ENCODE measurements around the gene N4BP2L2.
A peak's percentile ranks its signal among the peaks of the same experiment; 100 is the strongest.

N4BP2L2 gene

GRCh38 chr13:32428581-32429432 is 109.8 kb downstream of the N4BP2L2 start:
- H3K9ac ChIP-seq (ENCODE audit: low read length) = peak overlapping the region; percentile 88
- H3K4me1 ChIP-seq (ENCODE audit: control insufficient read depth, insufficient read depth, low read length) = no peaks in the 10 kb centered on the region
- peak overlapping the region; percentile 79 for H3K4me3 ChIP-seq (ENCODE audit: low read length)
- H3K9me3 ChIP-seq (ENCODE audit: control insufficient read depth, low read length) = no peaks in the 10 kb centered on the region
- H3K36me3 ChIP-seq (ENCODE audit: control insufficient read depth, insufficient read depth, low read length) = no peaks in the 10 kb centered on the region
- no peaks in the 10 kb centered on the region for H3K27me3 ChIP-seq (ENCODE audit: control insufficient read depth, insufficient read depth, low read length)

GRCh38 chr13:32427852-32428580 is 110.6 kb downstream of the N4BP2L2 start, which contains the start of gene N4BP2L1:
Gene N4BP2L1, minus strand, starts transcription at chr13:32428130. Its CDS starts 48 bp downstream, at chr13:32428082.
- H3K36me3 ChIP-seq (ENCODE audit: control insufficient read depth, insufficient read depth, low read length) = no peaks in the 10 kb centered on the region
- no peaks in the 10 kb centered on the region for H3K4me1 ChIP-seq (ENCODE audit: control insufficient read depth, insufficient read depth, low read length)
- no peaks in the 10 kb centered on the region for H3K9me3 ChIP-seq (ENCODE audit: control insufficient read depth, low read length)
- peak within 1 kb of the TSS; percentile 79 for H3K4me3 ChIP-seq (ENCODE audit: low read length)
- no peaks in the 10 kb centered on the region for H3K27me3 ChIP-seq (ENCODE audit: control insufficient read depth, insufficient read depth, low read length)
- peak within 1 kb of the TSS; percentile 88 for H3K9ac ChIP-seq (ENCODE audit: low read length)

GRCh38 chr13:32426990-32427851 is 111.4 kb downstream of the N4BP2L2 start:
- Histone ChIP-seq H3K27me3 (ENCODE audit: control insufficient read depth, insufficient read depth, low read length) (no peaks in the 10 kb centered on the region), H3K9me3 (ENCODE audit: control insufficient read depth, low read length) (no peaks in the 10 kb centered on the region), H3K9ac (ENCODE audit: low read length) (peak overlapping the region; percentile 88), H3K36me3 (ENCODE audit: control insufficient read depth, insufficient read depth, low read length) (no peaks in the 10 kb centered on the region), H3K4me1 (ENCODE audit: control insufficient read depth, insufficient read depth, low read length) (no peaks in the 10 kb centered on the region), H3K4me3 (ENCODE audit: low read length) (peak overlapping the region; percentile 79)

- no peaks in the 10 kb centered on the region for H3K9me3 ChIP-seq (ENCODE audit: control insufficient read depth, low read length)
- peak overlapping the region; percentile 62 for H3K9ac ChIP-seq (ENCODE audit: low read length)
- H3K27me3 ChIP-seq (ENCODE audit: control insufficient read depth, insufficient read depth, low read length) = no peaks in the 10 kb centered on the region
- no peaks in the 10 kb centered on the region for H3K36me3 ChIP-seq (ENCODE audit: control insufficient read depth, insufficient read depth, low read length)
- H3K4me1 ChIP-seq (ENCODE audit: control insufficient read depth, insufficient read depth, low read length) = no peaks in the 10 kb centered on the region
- peak overlapping the region; percentile 45 for H3K4me3 ChIP-seq (ENCODE audit: low read length)
These were observed 112.2 kb downstream of the N4BP2L2 start for GRCh38 chr13:32426191-32426989.

GRCh38 chr13:32425158-32425557 is 113.4 kb downstream of the N4BP2L2 start:
- Histone ChIP-seq H3K9ac (ENCODE audit: low read length) (no peak overlapping the region), H3K9me3 (ENCODE audit: control insufficient read depth, low read length) (no peaks in the 10 kb centered on the region), H3K36me3 (ENCODE audit: control insufficient read depth, insufficient read depth, low read length) (no peaks in the 10 kb centered on the region), H3K4me1 (ENCODE audit: control insufficient read depth, insufficient read depth, low read length) (no peaks in the 10 kb centered on the region), H3K4me3 (ENCODE audit: low read length) (no peak overlapping the region), H3K27me3 (ENCODE audit: control insufficient read depth, insufficient read depth, low read length) (no peaks in the 10 kb centered on the region)

GRCh38 chr13:32423592-32423991 is 115.0 kb downstream of the N4BP2L2 start:
- Histone ChIP-seq H3K4me1 (ENCODE audit: control insufficient read depth, insufficient read depth, low read length) (no peaks in the 10 kb centered on the region), H3K36me3 (ENCODE audit: control insufficient read depth, insufficient read depth, low read length) (no peaks in the 10 kb centered on the region), H3K27me3 (ENCODE audit: control insufficient read depth, insufficient read depth, low read length) (no peaks in the 10 kb centered on the region), H3K4me3 (ENCODE audit: low read length) (no peak overlapping the region), H3K9me3 (ENCODE audit: control insufficient read depth, low read length) (no peaks in the 10 kb centered on the region), H3K9ac (ENCODE audit: low read length) (no peak overlapping the region)

- Histone ChIP-seq H3K9me3 (ENCODE audit: control insufficient read depth, low read length) (no peaks in the 10 kb centered on the region), H3K27me3 (ENCODE audit: control insufficient read depth, insufficient read depth, low read length) (no peaks in the 10 kb centered on the region), H3K4me3 (ENCODE audit: low read length) (no peak overlapping the region), H3K4me1 (ENCODE audit: control insufficient read depth, insufficient read depth, low read length) (peaks cover 2% of the 10 kb centered on the region), H3K36me3 (ENCODE audit: control insufficient read depth, insufficient read depth, low read length) (no peaks in the 10 kb centered on the region), H3K9ac (ENCODE audit: low read length) (no peak overlapping the region)
These were observed 118.7 kb downstream of the N4BP2L2 start for GRCh38 chr13:32419862-32420261.

- H3K4me3 ChIP-seq (ENCODE audit: low read length) = no peak overlapping the region
- H3K9ac ChIP-seq (ENCODE audit: low read length) = no peak overlapping the region
- peaks cover 3% of the 10 kb centered on the region for H3K4me1 ChIP-seq (ENCODE audit: control insufficient read depth, insufficient read depth, low read length)
- no peaks in the 10 kb centered on the region for H3K36me3 ChIP-seq (ENCODE audit: control insufficient read depth, insufficient read depth, low read length)
- no peaks in the 10 kb centered on the region for H3K9me3 ChIP-seq (ENCODE audit: control insufficient read depth, low read length)
- no peaks in the 10 kb centered on the region for H3K27me3 ChIP-seq (ENCODE audit: control insufficient read depth, insufficient read depth, low read length)
These were observed 120.6 kb downstream of the N4BP2L2 start for GRCh38 chr13:32417995-32418394.

- H3K36me3 ChIP-seq (ENCODE audit: control insufficient read depth, insufficient read depth, low read length) = no peaks in the 10 kb centered on the region
- H3K27me3 ChIP-seq (ENCODE audit: control insufficient read depth, insufficient read depth, low read length) = no peaks in the 10 kb centered on the region
- H3K4me1 ChIP-seq (ENCODE audit: control insufficient read depth, insufficient read depth, low read length) = peaks cover 3% of the 10 kb centered on the region
- H3K4me3 ChIP-seq (ENCODE audit: low read length) = no peak overlapping the region
- H3K9ac ChIP-seq (ENCODE audit: low read length) = no peak overlapping the region
- H3K9me3 ChIP-seq (ENCODE audit: control insufficient read depth, low read length) = no peaks in the 10 kb centered on the region
These were observed 123.6 kb downstream of the N4BP2L2 start for GRCh38 chr13:32415019-32415418.

GRCh38 chr13:32414580-32414979 is 124.0 kb downstream of the N4BP2L2 start:
- Histone ChIP-seq H3K9ac (ENCODE audit: low read length) (no peak overlapping the region), H3K9me3 (ENCODE audit: control insufficient read depth, low read length) (no peaks in the 10 kb centered on the region), H3K4me1 (ENCODE audit: control insufficient read depth, insufficient read depth, low read length) (peaks cover 3% of the 10 kb centered on the region)

GRCh38 chr13:32413284-32413683 is 125.3 kb downstream of the N4BP2L2 start:
- Histone ChIP-seq H3K36me3 (ENCODE audit: control insufficient read depth, insufficient read depth, low read length) (no peaks in the 10 kb centered on the region), H3K9me3 (ENCODE audit: control insufficient read depth, low read length) (no peaks in the 10 kb centered on the region), H3K4me3 (ENCODE audit: low read length) (no peak overlapping the region), H3K9ac (ENCODE audit: low read length) (no peak overlapping the region), H3K27me3 (ENCODE audit: control insufficient read depth, insufficient read depth, low read length) (no peaks in the 10 kb centered on the region), H3K4me1 (ENCODE audit: control insufficient read depth, insufficient read depth, low read length) (peaks cover 3% of the 10 kb centered on the region)

More at GRCh38 chr13:32414580-32414979, 124.0 kb downstream of the N4BP2L2 start:
- no peak overlapping the region for H3K4me3 ChIP-seq (ENCODE audit: low read length)
- H3K36me3 ChIP-seq (ENCODE audit: control insufficient read depth, insufficient read depth, low read length) = no peaks in the 10 kb centered on the region
- no peaks in the 10 kb centered on the region for H3K27me3 ChIP-seq (ENCODE audit: control insufficient read depth, insufficient read depth, low read length)
